GM12874 (cell line): ENCODE data around the gene KCTD12.

ENCODE experiments used
- TF ChIP-seq, protein P1 (sequence below): IDR thresholded peaks from 2 replicates; pipeline ENCODE4 v1.5.1; 2011; ENCODE audit warnings: low read depth, mild to moderate bottlenecking, control low read depth, low read length, moderate library complexity; ENCODE audit not compliant: insufficient read depth

KCTD12 gene

DNA sequence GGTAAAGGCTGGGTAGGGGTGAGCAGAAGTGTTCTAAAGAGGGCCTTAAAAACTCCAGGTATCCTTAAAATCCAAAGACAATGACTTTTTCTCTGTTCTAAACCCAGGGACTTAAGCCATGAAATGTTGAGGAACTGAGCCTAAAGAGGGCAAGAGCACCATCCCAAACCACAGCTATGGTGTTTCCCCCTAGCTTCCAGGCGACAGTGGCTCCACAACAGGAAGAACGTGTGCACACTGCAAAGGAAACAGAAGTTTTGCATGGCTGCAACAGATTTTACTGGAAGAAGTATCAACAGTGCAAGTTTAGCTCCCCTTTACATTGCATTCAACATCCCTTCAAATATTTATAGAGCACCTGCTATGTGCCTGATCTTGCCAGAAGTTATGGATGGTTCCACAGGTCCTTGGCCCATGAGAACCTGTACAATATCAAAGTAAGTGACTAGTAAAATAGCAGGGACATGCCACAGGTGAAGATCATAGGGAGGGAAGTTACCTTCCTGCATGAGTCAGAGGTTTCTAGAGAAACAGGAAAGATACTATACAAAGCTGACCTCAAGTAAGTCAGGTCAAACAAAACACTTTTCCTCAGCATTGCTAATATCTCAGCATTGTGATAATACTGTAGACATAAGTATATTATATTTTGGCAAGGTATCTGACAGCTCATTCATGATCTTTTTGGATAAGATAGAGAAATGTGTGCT lies 8.4 kb upstream of the KCTD12 start:
- TF ChIP-seq, protein P1, sequence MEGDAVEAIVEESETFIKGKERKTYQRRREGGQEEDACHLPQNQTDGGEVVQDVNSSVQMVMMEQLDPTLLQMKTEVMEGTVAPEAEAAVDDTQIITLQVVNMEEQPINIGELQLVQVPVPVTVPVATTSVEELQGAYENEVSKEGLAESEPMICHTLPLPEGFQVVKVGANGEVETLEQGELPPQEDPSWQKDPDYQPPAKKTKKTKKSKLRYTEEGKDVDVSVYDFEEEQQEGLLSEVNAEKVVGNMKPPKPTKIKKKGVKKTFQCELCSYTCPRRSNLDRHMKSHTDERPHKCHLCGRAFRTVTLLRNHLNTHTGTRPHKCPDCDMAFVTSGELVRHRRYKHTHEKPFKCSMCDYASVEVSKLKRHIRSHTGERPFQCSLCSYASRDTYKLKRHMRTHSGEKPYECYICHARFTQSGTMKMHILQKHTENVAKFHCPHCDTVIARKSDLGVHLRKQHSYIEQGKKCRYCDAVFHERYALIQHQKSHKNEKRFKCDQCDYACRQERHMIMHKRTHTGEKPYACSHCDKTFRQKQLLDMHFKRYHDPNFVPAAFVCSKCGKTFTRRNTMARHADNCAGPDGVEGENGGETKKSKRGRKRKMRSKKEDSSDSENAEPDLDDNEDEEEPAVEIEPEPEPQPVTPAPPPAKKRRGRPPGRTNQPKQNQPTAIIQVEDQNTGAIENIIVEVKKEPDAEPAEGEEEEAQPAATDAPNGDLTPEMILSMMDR = no peak

DNA sequence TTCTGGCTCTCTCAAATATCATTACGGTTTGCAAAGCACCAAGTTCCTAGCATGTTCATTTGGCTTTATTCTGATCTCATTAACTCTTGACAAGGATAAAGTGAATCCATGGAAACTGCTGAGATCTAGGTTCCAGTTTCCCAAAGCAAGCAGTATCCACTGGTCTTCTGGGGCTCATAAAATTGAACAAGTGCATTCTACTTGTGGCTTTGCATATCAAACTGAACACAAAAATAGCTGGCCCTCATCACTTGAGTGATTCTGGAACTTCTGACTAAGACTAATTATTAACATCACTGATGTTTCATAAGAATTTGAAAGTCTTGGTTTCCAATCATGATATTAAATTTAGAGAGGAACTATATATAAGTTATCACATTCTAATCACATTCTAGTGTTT lies 6.3 kb upstream of the KCTD12 start:
- TF ChIP-seq, protein P1 = no peak

DNA sequence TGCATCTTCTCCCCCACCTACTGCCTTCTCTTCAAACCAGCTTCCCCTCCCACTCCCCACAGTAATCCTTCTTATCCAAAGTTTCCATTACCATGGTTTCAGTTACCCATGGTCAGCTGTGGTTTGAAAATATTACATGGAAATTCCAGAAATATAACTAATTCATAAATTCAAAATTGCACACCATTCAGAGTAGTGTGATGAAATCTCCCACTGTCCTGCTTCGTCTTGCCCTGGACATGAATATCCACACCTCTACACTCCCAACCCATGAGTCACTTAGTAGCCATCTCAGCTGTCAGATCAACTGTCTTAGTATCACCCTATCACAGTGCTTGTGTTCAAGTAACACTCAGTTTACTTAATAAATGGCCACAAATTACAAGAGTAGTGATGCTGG lies 3.8 kb upstream of the KCTD12 start:
- TF ChIP-seq, protein P1 = no peak

DNA sequence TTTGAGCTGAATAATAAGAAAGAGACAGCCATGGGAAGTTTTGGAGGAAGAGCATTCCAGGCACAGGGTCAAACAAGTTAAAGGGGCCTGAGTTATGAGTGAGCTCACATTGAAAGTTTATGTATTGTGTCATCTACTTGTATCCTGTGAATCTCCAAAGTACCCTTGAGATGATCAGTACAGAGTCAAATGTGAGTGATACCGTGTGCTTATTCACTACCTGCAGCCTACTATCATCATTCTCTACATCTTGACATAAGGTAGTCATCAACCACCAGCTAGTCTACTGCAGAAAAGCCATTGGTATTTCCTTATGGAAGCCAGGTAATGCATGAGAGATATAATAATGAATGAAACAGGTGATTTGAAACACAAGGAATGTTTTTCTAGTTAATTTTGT lies 3.0 kb upstream of the KCTD12 start:
- TF ChIP-seq, protein P1 = no peak

DNA sequence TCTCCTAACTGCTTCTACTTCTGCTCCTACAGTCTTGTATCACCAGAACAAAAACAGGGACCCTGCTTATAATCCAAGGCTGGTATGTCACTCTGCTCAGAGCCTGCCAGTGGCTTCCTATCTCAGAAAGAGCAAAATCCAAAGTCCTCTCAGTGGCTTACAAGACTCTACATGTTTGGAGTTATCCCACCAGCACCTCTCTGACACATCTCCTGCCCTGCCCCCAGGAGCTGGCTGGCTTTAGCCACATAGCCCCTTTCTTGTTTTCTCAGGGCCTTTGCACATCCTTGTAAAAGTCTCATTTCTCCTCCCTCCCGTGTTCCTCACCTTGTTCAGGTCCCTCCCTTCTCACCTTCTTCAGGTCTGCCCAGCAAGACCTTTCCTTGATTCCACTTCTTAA lies 2.2 kb upstream of the KCTD12 start:
- TF ChIP-seq, protein P1 = no peak

DNA sequence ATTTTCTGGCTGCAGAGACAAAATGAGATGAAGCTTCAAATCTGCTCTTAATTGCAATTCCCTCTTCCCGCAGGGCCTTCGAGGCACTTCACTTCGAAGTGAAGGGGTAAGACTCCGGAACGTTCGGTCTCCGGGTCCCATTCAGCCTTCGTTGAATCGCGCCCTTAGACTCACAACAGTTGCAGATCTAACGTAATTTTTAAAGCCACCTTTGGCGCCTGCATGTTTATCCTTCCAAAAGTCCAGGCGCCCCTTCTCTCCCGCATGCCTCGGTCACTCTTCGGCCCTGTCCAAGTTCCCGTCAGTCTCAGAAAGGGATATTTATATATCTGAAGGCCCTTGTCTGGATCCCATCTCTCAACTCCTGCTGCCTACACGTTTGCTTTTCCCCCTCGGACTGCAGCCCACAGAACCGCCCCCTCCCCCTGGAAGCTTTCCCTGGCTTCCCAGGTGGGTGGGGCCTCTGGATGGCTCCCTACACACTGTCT lies 915 bp upstream of the KCTD12 start:
- TF ChIP-seq, protein P1 = no peak

DNA sequence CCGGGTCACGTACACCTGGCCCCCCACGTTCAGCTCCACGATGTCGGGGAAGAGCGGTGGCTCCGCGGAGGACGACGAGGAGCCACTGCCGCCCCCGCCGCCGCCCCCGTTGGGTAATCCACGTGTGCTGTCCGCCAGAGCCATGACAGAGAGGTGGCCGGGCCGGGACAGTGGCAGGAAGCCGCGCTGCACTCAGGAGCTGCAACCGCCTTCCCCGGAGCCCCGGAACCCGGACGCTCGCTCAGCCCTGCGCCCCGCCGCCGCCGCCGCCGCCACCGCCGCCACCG lies 257 bp downstream of the KCTD12 start:
- TF ChIP-seq, protein P1 = no peak
